ENCODE measurements around the gene ACE.

The ACE gene

DNA sequence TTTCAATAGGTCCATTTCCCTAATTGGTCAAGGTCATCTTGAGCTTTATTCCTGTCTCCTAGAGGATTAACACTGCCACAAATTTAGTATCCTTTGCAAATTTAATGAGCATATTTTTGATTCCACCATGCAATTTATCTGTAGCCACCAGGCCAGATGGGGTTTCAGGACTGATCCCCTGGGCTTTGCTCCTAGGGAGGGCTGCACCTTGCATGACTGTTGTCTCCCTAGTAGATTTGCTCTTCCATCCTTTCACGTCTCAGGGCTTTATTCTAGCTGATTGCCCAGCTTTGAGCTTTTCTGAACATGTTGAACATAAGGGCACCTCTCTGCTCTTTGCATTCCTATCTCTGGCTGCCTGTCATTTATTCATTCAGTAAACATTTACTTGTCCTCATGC, 38.6 kb downstream of the ACE start:
- no peak for DNase-seq (ENCODE audit: low spot score)
- Mint-ChIP-seq H3K4me3 (no peak overlapping the region), H3K9me3 (no peaks in the 10 kb centered on the region), H3K4me1 (ENCODE audit: low read depth) (no peaks in the 10 kb centered on the region), H3K27me3 (ENCODE audit: low read depth) (peaks cover 3% of the 10 kb centered on the region), H3K36me3 (ENCODE audit: low read depth) (no peaks in the 10 kb centered on the region), H3K27ac (no peak overlapping the region)

DNA sequence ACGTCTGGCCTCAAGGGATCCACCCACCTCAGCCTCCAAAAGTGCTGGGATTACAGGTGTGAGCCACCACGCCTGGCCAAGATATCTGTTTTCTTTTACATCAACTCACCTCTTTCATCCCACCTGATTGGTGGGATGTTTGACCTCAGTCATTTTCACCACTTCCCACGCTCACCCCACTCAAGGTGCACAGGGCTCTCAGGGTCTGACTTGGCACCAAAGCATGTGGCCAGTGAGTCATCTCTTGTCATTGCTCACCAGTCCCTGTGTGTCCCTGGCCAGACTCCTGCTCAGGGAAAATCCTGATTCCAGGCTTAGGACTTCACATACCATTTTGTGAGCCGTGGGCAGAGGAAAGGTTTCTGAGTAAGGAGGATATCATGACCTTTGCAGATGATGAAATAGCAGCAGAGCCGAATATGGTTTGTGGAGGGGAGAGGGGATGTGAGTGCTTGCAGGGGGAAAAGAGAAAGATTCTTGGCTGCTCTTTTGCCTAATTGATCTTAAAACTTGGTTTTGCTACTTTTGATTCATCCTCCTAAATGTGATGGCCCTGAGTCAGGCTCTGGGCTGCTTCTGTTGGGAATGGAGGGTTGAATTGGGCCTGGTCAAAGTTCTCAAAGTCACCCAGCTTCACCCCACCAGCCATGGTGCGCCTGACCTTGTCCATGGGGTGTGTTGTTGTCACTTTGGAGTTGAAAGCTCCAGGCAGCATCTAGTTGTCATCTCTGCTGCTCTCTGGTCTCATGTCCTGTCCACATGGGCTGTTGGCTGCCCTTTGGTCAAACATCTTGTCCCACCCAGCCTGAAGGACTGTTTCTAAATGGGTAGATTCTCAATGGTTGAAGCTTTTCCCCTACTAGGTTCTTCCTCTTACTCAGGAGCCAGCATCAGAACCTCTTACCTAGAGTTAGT, 40.3 kb downstream of the ACE start:
- Mint-ChIP-seq H3K27me3 (ENCODE audit: low read depth) (peaks cover 7% of the 10 kb centered on the region), H3K36me3 (ENCODE audit: low read depth) (no peaks in the 10 kb centered on the region), H3K4me3 (no peak overlapping the region), H3K4me1 (ENCODE audit: low read depth) (no peaks in the 10 kb centered on the region), H3K27ac (no peak overlapping the region), H3K9me3 (no peaks in the 10 kb centered on the region)
- DNase-seq (ENCODE audit: low spot score) = peak; percentile 31

DNA sequence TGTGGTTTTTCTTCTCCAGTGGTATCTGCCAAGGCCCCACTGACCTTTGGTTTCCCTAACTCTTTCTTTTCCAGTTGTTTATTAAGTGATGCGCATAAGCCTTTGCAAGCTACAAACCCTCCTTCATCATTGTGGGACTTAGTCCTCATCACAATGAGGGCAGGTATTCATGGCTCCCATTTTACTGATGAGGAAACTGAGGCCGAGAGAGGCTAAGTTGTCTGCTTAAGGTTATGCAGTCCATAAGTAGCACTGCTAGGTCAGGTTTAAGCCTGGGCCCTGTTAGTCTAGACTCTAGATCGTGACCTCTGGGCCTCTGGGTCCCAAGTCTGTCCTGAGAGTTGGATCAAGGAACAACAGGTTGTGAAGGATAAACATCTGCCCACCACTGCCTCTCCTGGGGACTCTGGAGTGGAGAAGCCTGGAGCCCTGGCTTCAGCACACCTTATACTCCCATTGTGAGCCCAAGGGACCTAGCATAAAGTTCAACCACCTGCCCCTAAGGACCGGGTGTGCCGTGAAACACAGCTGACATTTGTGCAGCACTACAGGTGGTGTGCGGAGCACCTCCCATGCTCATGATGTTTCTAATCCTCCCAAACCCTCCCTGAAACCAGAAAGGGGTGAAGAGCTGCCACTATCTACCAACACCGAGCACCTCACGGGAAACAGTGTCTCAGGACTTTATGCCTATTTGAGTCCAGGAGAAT, 41.1 kb downstream of the ACE start:
- Mint-ChIP-seq H3K27me3 (ENCODE audit: low read depth) (peaks cover 12% of the 10 kb centered on the region), H3K4me3 (no peak overlapping the region), H3K9me3 (no peaks in the 10 kb centered on the region), H3K4me1 (ENCODE audit: low read depth) (no peaks in the 10 kb centered on the region), H3K36me3 (ENCODE audit: low read depth) (no peaks in the 10 kb centered on the region), H3K27ac (no peak overlapping the region)
- no peak for DNase-seq (ENCODE audit: low spot score)

DNA sequence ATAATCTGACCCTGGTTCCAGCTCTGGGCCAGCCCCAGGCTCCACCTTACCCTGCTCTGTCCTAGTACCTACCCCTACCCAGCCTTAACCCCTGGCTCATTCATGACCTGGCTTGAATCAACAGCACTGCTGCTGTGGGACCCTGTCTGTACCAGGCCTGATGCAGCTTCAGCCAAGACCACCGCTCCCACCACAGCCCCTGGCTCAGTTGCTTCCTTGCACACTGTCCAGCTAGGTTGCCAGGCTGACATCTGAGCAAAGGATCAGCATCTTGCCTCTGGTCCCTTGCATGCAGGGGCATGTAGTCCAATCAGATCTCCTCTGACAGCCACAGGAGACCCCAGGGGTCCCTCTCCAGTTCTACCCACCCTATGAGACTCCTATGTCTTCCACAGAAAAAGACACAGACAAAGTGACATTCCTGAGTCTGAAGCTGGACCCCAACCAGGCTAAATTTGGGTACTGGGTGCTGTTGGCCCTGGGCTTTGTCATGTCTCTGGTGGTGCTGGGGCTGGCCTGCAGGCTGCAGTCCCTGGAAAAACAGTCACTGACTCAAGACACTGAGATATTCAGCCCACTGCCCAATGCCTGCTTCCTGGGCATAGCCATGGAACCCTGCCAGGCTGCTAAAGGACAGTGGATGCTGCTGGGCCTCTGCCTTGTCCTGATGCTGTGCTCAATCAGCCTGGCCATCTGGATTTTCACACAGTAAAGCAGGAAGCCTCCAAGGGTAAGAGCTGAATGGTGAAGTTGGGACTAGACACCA, 42.4 kb downstream of the ACE start:
- Mint-ChIP-seq H3K27me3 (ENCODE audit: low read depth) (peaks cover 20% of the 10 kb centered on the region), H3K27ac (no peak overlapping the region), H3K4me1 (ENCODE audit: low read depth) (peaks cover 4% of the 10 kb centered on the region), H3K36me3 (ENCODE audit: low read depth) (no peaks in the 10 kb centered on the region), H3K4me3 (no peak overlapping the region), H3K9me3 (no peaks in the 10 kb centered on the region)
- no peak for DNase-seq (ENCODE audit: low spot score)

DNA sequence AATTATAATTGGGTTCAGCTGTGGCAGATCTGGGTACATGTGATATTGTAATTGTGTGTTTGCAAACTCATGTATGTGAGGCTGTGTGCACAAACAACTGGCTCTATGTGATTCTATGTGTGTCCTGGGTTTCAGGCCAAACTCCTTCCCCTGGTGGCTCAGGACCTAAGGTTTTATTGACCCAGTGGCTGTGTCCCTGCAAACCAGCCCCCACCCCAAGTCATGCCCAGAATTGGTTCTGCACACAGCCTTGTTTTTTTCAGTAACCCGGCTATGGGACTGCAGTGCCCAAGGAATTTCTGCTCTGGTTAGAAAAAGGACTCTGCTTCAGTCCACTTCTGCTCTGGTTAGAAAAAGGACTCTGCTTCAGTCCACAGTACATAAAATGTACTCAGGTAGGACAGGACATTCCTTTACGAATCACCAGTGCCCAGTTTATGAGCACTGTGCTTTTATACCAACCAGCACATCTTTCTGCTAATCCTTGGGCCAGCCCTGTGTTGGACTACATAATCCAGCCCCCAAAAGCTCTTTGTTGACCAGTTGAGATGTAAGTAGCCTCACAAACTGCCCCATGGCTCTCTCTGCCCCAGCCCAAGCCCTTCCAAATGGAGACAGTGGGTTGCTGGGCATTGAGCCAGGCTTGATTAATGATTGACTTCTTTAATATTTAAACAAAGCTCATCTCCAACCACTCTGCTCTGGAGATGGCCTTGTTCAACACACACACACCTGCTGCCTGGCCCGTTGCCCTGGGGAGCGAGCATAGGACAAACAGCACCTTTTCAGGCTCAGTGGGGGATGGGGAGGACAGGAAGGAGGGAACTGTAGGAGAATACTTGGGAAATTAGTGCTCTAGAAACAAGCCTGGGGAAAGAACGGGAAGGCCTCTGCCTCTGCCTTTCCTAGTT, 43.4 kb downstream of the ACE start:
- no peak for DNase-seq (ENCODE audit: low spot score)
- Mint-ChIP-seq H3K27ac (no peak overlapping the region), H3K36me3 (ENCODE audit: low read depth) (no peaks in the 10 kb centered on the region), H3K27me3 (ENCODE audit: low read depth) (peaks cover 26% of the 10 kb centered on the region), H3K4me3 (no peak overlapping the region), H3K4me1 (ENCODE audit: low read depth) (peaks cover 4% of the 10 kb centered on the region), H3K9me3 (no peaks in the 10 kb centered on the region)

DNA sequence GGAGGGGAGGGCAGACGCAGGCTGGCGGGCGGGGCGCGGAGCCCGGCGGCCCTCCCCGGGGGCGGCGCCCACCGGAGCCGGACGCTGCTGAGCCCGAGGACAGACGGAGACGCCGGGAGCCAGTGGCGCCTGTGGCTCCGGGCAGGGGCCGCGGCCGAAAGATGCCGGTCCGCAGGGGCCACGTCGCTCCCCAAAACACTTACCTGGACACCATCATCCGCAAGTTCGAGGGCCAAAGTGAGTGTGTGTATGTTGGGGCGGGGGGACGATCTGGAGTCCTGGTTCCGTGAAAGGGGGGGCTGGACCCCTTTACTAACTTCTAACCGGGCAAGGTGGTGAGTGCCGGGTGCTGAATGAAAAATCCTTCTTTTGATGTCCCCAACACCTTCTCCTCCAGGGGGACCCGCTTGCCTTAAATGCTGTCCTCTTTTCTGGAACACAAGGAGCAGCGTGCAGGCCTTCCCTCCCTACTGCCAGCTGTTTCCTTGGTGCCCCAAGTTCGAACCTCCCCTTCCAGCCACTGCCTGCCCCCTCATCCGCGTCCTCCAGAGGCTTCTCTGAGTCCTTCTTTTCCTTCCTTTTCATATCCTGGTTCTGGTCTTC, 46.5 kb downstream of the ACE start, which contains the start of gene KCNH6:
Gene KCNH6, plus strand, starts transcription at position 106 of the 603 bp plus-strand sequence. Its CDS starts 56 bp downstream, at position 162.
- Mint-ChIP-seq H3K27me3 (ENCODE audit: low read depth) (peaks cover 22% of the 10 kb centered on the region), H3K9me3 (no peaks in the 10 kb centered on the region), H3K4me3 (no peak within 1 kb of the TSS), H3K4me1 (ENCODE audit: low read depth) (peaks cover 4% of the 10 kb centered on the region), H3K36me3 (ENCODE audit: low read depth) (no peaks in the 10 kb centered on the region), H3K27ac (no peak within 1 kb of the TSS)
- DNase-seq (ENCODE audit: low spot score) = no peak

DNA sequence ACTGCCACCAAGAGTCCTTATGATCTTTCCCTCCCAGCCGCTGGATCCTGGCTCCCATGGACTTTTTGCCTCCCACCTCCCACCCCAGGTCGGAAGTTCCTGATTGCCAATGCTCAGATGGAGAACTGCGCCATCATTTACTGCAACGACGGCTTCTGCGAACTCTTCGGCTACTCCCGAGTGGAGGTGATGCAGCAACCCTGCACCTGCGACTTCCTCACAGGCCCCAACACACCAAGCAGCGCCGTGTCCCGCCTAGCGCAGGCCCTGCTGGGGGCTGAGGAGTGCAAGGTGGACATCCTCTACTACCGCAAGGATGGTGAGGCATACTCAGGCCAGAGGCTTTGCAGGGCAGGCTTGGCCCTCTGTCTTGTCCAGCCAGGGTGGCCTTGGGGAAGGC, 47.2 kb downstream of the ACE start:
- Mint-ChIP-seq H3K27me3 (ENCODE audit: low read depth) (peaks cover 22% of the 10 kb centered on the region), H3K36me3 (ENCODE audit: low read depth) (no peaks in the 10 kb centered on the region), H3K4me3 (no peak overlapping the region), H3K27ac (no peak overlapping the region), H3K4me1 (ENCODE audit: low read depth) (peaks cover 4% of the 10 kb centered on the region), H3K9me3 (no peaks in the 10 kb centered on the region)
- no peak for DNase-seq (ENCODE audit: low spot score)

DNA sequence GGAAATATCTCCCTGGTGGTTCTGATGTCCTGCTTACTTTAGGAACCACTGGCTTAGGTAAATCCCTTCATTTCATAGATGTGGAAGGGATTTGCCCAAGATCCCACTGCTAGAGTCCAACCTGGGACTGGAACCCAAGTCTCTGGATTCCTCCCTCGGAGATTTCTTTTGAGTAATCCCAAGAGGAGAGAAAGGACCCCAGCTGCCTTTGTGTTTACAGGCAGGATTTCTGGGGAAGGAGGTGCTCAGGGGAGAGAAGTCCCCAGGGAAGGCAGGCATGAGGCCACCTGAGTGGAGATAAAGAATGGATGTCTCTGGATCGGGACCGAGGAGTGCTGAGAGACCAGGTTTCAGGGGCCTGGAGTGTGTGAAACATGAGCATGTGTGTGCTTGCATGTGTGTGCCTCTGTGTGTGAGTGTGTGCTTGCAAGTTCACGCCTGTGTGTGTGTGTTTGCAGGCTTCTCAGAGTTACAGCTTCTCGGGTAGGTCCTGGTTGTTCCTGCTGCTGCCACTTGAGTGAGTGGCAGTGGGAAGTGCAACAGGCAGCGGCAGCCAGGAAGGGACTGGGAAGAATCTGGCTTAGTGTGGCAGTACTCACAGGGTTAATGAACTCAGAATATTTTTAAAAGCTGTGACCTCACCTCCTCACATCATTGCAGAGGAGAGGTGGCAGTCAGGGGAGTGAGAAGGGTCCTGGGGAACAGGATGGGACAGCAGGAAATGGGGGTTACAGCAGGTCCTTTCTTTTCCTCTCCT, 48.5 kb downstream of the ACE start:
- Mint-ChIP-seq H3K4me1 (ENCODE audit: low read depth) (peaks cover 4% of the 10 kb centered on the region), H3K9me3 (no peaks in the 10 kb centered on the region), H3K27ac (no peak overlapping the region), H3K4me3 (no peak overlapping the region), H3K27me3 (ENCODE audit: low read depth) (peaks cover 22% of the 10 kb centered on the region), H3K36me3 (ENCODE audit: low read depth) (no peaks in the 10 kb centered on the region)
- DNase-seq (ENCODE audit: low spot score) = no peak

DNA sequence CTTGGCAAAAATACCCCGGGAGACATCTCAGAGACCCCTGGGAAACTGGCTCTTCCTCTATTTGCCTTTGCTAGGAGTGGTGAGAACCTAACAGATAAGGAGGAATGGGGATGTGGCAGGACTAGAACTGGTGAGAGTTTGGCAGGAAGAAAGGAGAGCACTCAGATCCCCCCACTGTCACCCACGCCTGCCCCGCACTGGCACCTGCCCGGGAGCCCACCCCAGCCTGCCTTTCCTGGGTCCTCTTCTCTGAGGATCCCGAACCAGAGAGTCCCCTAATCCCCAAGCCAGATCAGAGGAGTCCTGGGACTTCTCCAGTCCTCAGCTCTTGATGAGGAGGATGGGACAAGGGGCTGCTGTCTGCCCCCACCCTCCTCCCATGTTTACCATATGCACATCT, 50.0 kb downstream of the ACE start:
- Mint-ChIP-seq H3K36me3 (ENCODE audit: low read depth) (no peaks in the 10 kb centered on the region), H3K4me3 (no peak overlapping the region), H3K9me3 (no peaks in the 10 kb centered on the region), H3K4me1 (ENCODE audit: low read depth) (peaks cover 4% of the 10 kb centered on the region), H3K27me3 (ENCODE audit: low read depth) (peaks cover 19% of the 10 kb centered on the region), H3K27ac (no peak overlapping the region)
- DNase-seq (ENCODE audit: low spot score) = no peak

DNA sequence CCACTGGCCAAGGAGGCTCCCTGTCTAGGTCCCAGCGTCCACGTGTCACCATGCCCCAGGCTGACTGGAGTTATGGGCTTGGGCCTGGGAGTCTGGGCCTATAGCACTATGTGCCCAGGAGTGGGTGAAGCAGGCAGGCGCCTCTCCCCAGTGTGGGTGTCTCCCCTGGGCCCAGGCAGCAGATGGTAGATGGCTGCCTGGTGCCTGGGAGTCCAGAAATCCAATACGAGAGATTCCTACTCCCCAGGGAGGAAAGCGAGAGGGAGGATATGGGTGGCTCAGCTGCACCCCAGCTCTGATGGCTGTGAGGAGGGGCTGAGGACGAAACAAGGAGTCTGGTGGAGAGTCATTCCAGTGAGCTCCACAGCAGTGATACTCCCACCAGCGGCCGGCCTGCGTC, 51.3 kb downstream of the ACE start:
- Mint-ChIP-seq H3K36me3 (ENCODE audit: low read depth) (no peaks in the 10 kb centered on the region), H3K27ac (no peak overlapping the region), H3K4me3 (no peak overlapping the region), H3K4me1 (ENCODE audit: low read depth) (peaks cover 4% of the 10 kb centered on the region), H3K27me3 (ENCODE audit: low read depth) (peaks cover 14% of the 10 kb centered on the region), H3K9me3 (no peaks in the 10 kb centered on the region)
- DNase-seq (ENCODE audit: low spot score) = no peak

DNA sequence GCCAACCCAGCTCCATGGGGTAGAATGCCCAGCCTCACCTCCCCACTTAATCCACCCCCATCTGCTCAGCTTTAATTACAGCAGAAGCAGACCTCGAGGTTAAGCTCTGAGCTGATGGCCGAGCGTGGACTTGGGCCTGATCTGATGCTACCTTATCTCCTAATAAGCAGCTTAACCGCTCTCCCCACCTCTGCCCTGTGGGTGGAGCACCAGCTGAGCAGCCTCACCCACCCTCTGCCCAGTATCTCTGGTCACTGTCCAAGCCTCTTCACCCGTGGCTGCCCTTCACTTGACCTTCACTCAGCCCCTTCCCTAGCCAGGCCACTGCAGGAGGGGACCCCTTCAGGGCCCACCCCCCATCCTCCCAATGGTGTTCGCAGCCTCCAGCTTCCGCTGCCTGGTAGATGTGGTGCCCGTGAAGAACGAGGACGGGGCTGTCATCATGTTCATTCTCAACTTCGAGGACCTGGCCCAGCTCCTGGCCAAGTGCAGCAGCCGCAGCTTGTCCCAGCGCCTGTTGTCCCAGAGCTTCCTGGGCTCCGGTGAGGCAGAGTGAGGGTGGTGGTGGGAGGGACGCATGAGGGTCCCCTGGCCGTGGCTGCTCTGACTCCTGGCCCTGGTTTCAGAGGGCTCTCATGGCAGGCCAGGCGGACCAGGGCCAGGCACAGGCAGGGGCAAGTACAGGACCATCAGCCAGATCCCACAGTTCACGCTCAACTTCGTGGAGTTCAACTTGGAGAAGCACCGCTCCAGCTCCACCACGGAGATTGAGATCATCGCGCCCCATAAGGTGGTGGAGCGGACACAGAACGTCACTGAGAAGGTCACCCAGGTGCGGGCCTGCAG, 53.1 kb downstream of the ACE start:
- no peak for DNase-seq (ENCODE audit: low spot score)
- Mint-ChIP-seq H3K9me3 (no peaks in the 10 kb centered on the region), H3K4me1 (ENCODE audit: low read depth) (no peaks in the 10 kb centered on the region), H3K27me3 (ENCODE audit: low read depth) (peaks cover 4% of the 10 kb centered on the region), H3K27ac (no peak overlapping the region), H3K4me3 (no peak overlapping the region), H3K36me3 (ENCODE audit: low read depth) (no peaks in the 10 kb centered on the region)

DNA sequence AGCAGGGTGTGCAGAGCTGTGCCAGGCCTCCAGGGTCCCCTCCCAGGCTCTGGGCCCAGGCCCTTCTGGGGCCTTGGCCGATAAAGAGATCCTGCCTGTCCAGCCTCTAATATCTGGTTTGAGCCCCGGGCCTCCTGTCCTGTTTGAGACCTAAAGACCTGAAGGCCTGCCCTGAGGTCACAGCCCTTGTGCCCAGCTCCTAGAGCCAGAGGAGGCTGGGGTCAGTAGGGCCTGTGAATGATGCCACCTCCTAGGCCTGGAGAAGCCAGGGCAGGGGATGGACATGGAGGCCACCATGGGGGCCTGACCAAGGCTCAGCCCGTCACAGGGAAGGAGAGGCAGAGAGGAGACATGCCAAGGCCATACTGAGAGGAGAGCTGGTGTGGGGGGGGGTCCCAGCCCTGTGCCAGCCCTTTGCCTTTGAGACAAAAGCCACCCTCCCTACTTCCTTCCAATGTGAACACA, 53.7 kb downstream of the ACE start:
- H3K4me3 Mint-ChIP-seq = no peak overlapping the region
- no peaks in the 10 kb centered on the region for H3K9me3 Mint-ChIP-seq
- H3K4me1 Mint-ChIP-seq (ENCODE audit: low read depth) = no peaks in the 10 kb centered on the region
- H3K27me3 Mint-ChIP-seq (ENCODE audit: low read depth) = peaks cover 2% of the 10 kb centered on the region
- no peak for DNase-seq (ENCODE audit: low spot score)
- no peaks in the 10 kb centered on the region for H3K36me3 Mint-ChIP-seq (ENCODE audit: low read depth)
- H3K27ac Mint-ChIP-seq = no peak overlapping the region
